Peyer's patch (tissue), 4 donors: ENCODE measurements around the gene DNAJC4. TPM values are rescaled to one million over a fixed set of nuclear protein-coding genes. Genes with fewer than 3 reads are reported as not detected.

Experiments used
- DNase-seq, 3 donors: peaks; one replicate each; pipeline ENCODE4 v3.0.0-alpha.2; 2017 to 2019
- H3K27ac ChIP-seq, 4 donors: fragments of 200-600 bp; sonication (generic); one replicate each; pipeline ENCODE4 v1.5.1; 2016 to 2019
- H3K27me3 ChIP-seq, 2 donors: fragments of 200-600 bp; sonication (generic); one replicate each; pipeline ENCODE4 v1.5.1; 2019
- H3K36me3 ChIP-seq, 3 donors: fragments of 200-600 bp; sonication (generic); one replicate each; pipeline ENCODE4 v1.5.1; 2016 to 2019
- H3K4me1 ChIP-seq, 4 donors: fragments of 200-600 bp; sonication (generic); one replicate each; pipeline ENCODE4 v1.5.1; 2016 to 2019
- H3K4me3 ChIP-seq, 4 donors: fragments of 200-600 bp; sonication (generic); 1 replicate in 3 of 4; 2 replicates in 1 of 4; pipeline ENCODE4 v1.5.1; 2016 to 2019; ENCODE audit warnings: mild to moderate bottlenecking in 1 of 4
- H3K9me3 ChIP-seq, 4 donors: fragments of 200-600 bp; sonication (generic); one replicate each; pipeline ENCODE4 v1.5.1; 2016 to 2019; ENCODE audit warnings: mild to moderate bottlenecking in 1 of 4
- CTCF ChIP-seq, 6 experiments: fragments of 450-650 bp in 4 of 6; fragments of 200-600 bp in 2 of 6; sonication (generic) in 1 of 6; IDR thresholded peaks; one replicate each; pipeline ENCODE4 v1.5.1; 2017 to 2019; ENCODE audit warnings: antibody characterized with exemption in 6 of 6, mild to moderate bottlenecking in 3 of 6, moderate library complexity in 1 of 6
- POLR2A ChIP-seq, 2 donors: fragments of 450-650 bp; IDR thresholded peaks; one replicate each; pipeline ENCODE4 v1.5.1; 2017; ENCODE audit warnings: antibody characterized with exemption in 2 of 2, mild to moderate bottlenecking in 2 of 2, moderate library complexity in 2 of 2
- total RNA-seq, 4 donors: library from RNA; depleted of rRNA; stranded (reverse); fragments of >200 nt; gene quantifications; one replicate each; pipeline ENCODE4 v1.1.0, GENCODE V29; 2016

Gene DNAJC4
- total RNA-seq, 4 donors from 2014 or later = 42.9 to 95.0 (median 80.3) TPM

- Histone ChIP-seq H3K4me3 (peak within 1 kb of the TSS; percentile 69 to 90 (median 72)), H3K27ac (peak within 1 kb of the TSS in 3 of 4 donors; percentile 93 to 97 (median 95)), H3K4me1 (peaks cover 0 to 33% (median 8%) of the 10 kb centered on the region in 4 donors), H3K9me3 (no peaks in the 10 kb centered on the region), H3K27me3 (no peaks in the 10 kb centered on the region), H3K36me3 (peaks cover 0 to 7% (median 0%) of the 10 kb centered on the region in 3 donors)
- peak; percentile 97 to 99 (median 98) for DNase-seq
- TF ChIP-seq CTCF (IDR thresholded peaks at IDR 0.05) = peak in 4 of 6 experiments; percentile 33 to 63 (median 50)
- peak; percentile 16 to 81 for TF ChIP-seq POLR2A (IDR thresholded peaks at IDR 0.05)
Observed at GRCh38 chr11:64185693-64186491, 44.5 kb upstream of the DNAJC4 start, which contains the start of gene STIP1. STIP1 (plus strand) TSS chr11:64186171; CDS start chr11:64186262, 91 bp downstream.

- Histone ChIP-seq H3K9me3 (no peaks in the 10 kb centered on the region), H3K36me3 (peaks cover 0 to 7% (median 0%) of the 10 kb centered on the region in 3 donors), H3K4me3 (no peak overlapping the region), H3K4me1 (peaks cover 0 to 26% (median 4%) of the 10 kb centered on the region in 4 donors), H3K27me3 (no peaks in the 10 kb centered on the region), H3K27ac (peak overlapping the region in 2 of 4 donors; percentile 90 to 93)
- no peak for DNase-seq
- no peak for TF ChIP-seq POLR2A (IDR thresholded peaks at IDR 0.05)
- no peak for TF ChIP-seq CTCF (IDR thresholded peaks at IDR 0.05)
Observed at GRCh38 chr11:64186492-64187165, 43.7 kb upstream of the DNAJC4 start.

GRCh38 chr11:64192434-64192833 lies 37.9 kb upstream of the DNAJC4 start:
- TF ChIP-seq CTCF (IDR thresholded peaks at IDR 0.05) (no peak), POLR2A (IDR thresholded peaks at IDR 0.05) (no peak)
- H3K4me1 ChIP-seq = no peaks in the 10 kb centered on the region

GRCh38 chr11:64196626-64197025 lies 33.7 kb upstream of the DNAJC4 start:
- Histone ChIP-seq H3K27ac (no peak overlapping the region), H3K9me3 (no peaks in the 10 kb centered on the region), H3K4me1 (no peaks in the 10 kb centered on the region), H3K27me3 (no peaks in the 10 kb centered on the region), H3K4me3 (no peak overlapping the region), H3K36me3 (peaks cover 0 to 93% (median 9%) of the 10 kb centered on the region in 3 donors)
- DNase-seq = no peak
- TF ChIP-seq CTCF (IDR thresholded peaks at IDR 0.05) (no peak), POLR2A (IDR thresholded peaks at IDR 0.05) (no peak)

More at GRCh38 chr11:64192434-64192833, 37.9 kb upstream of the DNAJC4 start:
- no peaks in the 10 kb centered on the region for H3K27me3 ChIP-seq
- H3K4me3 ChIP-seq = no peak overlapping the region
- DNase-seq = no peak
- H3K9me3 ChIP-seq = no peaks in the 10 kb centered on the region
- no peak overlapping the region for H3K27ac ChIP-seq
- H3K36me3 ChIP-seq = peaks cover 0 to 58% (median 9%) of the 10 kb centered on the region in 3 donors

- Histone ChIP-seq H3K4me3 (no peak overlapping the region), H3K27ac (no peak overlapping the region), H3K4me1 (no peaks in the 10 kb centered on the region), H3K36me3 (peaks cover 3 to 100% (median 9%) of the 10 kb centered on the region in 3 donors), H3K9me3 (no peaks in the 10 kb centered on the region), H3K27me3 (no peaks in the 10 kb centered on the region)
- no peak for TF ChIP-seq POLR2A (IDR thresholded peaks at IDR 0.05)
- TF ChIP-seq CTCF (IDR thresholded peaks at IDR 0.05) = no peak
- DNase-seq = no peak
Observed at GRCh38 chr11:64198511-64198910, 31.8 kb upstream of the DNAJC4 start.
